ENCODE data around the gene CLDN9.

GRCh38 chr16:2982402-2982801, 30.3 kb upstream of the CLDN9 start:
- TF ChIP-seq EZH2 (IDR thresholded peaks at IDR 0.05; ENCODE audit: borderline replicate concordance, low read depth, low read length, poor library complexity, severe bottlenecking) (no peak), CTCF (conservative IDR thresholded peaks at IDR 0.05; ENCODE audit: low read depth, low read length) (no peak)

All from A673 (cell line).